ENCODE data around the gene CREB3L4.

CREB3L4 gene

GRCh38 chr1:153937331-153937730, 30.4 kb upstream of the CREB3L4 start:
- no peak for DNase-seq

GRCh38 chr1:153938996-153939395, 28.7 kb upstream of the CREB3L4 start:
- no peak for DNase-seq

GRCh38 chr1:153939476-153939875, 28.2 kb upstream of the CREB3L4 start:
- no peak for DNase-seq

GRCh38 chr1:153940756-153941155, 26.9 kb upstream of the CREB3L4 start:
- DNase-seq: no peak

GRCh38 chr1:153941826-153942725, 25.6 kb upstream of the CREB3L4 start:
- DNase-seq: no peak

GRCh38 chr1:153942766-153943549, 24.7 kb upstream of the CREB3L4 start:
- no peak for DNase-seq

GRCh38 chr1:153944005-153944826, 23.5 kb upstream of the CREB3L4 start:
- no peak for DNase-seq

- no peak for DNase-seq
Observed at GRCh38 chr1:153944827-153945117, 22.9 kb upstream of the CREB3L4 start.

GRCh38 chr1:153945131-153945794, 22.4 kb upstream of the CREB3L4 start:
- DNase-seq: peak; percentile 61

- DNase-seq: peak; percentile 85
Observed at GRCh38 chr1:153945795-153946621, 21.7 kb upstream of the CREB3L4 start.

GRCh38 chr1:153946622-153947241, 21.0 kb upstream of the CREB3L4 start, which contains the start of gene DENND4B:
TSS of gene DENND4B (minus strand) at chr1:153946718. CDS start at chr1:153944374, 2,344 bp downstream.
- DNase-seq: peak; percentile 89

GRCh38 chr1:153951183-153951582, 16.5 kb upstream of the CREB3L4 start:
- DNase-seq: no peak

GRCh38 chr1:153951801-153952200, 15.9 kb upstream of the CREB3L4 start:
- no peak for DNase-seq

- DNase-seq: no peak
Observed at GRCh38 chr1:153953859-153954365, 13.8 kb upstream of the CREB3L4 start.

- DNase-seq: no peak
Observed at GRCh38 chr1:153954826-153955225, 12.9 kb upstream of the CREB3L4 start.

- DNase-seq: no peak
Observed at GRCh38 chr1:153956997-153957715, 10.5 kb upstream of the CREB3L4 start.

GRCh38 chr1:153957744-153958110, 10.0 kb upstream of the CREB3L4 start:
- DNase-seq: no peak

- peak; percentile 99 for DNase-seq
Observed at GRCh38 chr1:153958111-153958960, 9.4 kb upstream of the CREB3L4 start, which contains the start of gene CRTC2. TSS of gene CRTC2 (minus strand) at chr1:153958612. CDS start at chr1:153958497, 115 bp downstream.

GRCh38 chr1:153958961-153959260, 8.8 kb upstream of the CREB3L4 start:
- no peak for DNase-seq
